HG02571 (cell line): ENCODE data around the gene RAB33A.

Experiments used
- ATAC-seq: cut with Tn5 transposase; IDR thresholded peaks from one replicate; pipeline ENCODE4 v1.9.1; 2021; ENCODE audit warnings: mild to moderate bottlenecking, moderate library complexity; ENCODE audit not compliant: unreplicated experiment

RAB33A gene

GRCh38 chrX:130172127-130172845, 524 bp downstream of the RAB33A start:
- no peak for ATAC-seq

GRCh38 chrX:130173190-130173895, 1.6 kb downstream of the RAB33A start:
- ATAC-seq, result peak; percentile 35

GRCh38 chrX:130174045-130174704, 2.4 kb downstream of the RAB33A start:
- no peak for ATAC-seq

GRCh38 chrX:130174937-130175336, 3.2 kb downstream of the RAB33A start:
- ATAC-seq, result no peak

DNA sequence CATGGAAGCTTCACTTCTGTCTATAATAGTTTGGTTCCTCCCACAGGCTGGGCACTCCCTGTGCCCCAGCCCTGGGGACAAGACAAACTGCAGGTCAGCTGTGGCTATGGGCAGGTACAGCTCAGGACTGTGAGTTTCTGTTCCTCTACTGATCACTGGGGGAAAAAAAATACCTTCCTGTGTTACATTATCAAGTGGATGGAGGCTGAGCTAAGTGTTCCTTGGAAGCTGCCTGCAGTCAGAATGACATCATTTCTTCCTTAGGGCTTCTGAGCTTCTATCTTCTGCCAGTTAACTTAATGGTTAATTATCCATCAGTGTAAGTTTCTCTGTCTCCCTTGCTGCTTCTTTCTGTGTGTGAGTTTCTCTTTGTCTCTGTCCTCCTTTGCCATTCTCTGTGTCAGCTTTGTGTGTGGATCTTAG, 4.6 kb downstream of the RAB33A start:
- ATAC-seq, result peak; percentile 66

- ATAC-seq, result no peak
Observed at GRCh38 chrX:130176942-130177341, 5.2 kb downstream of the RAB33A start.

- ATAC-seq, result no peak
Observed at GRCh38 chrX:130179170-130179569, 7.4 kb downstream of the RAB33A start.

GRCh38 chrX:130179579-130180215, 7.9 kb downstream of the RAB33A start:
- no peak for ATAC-seq

- no peak for ATAC-seq
Observed at GRCh38 chrX:130184168-130184567, 12.4 kb downstream of the RAB33A start.

- no peak for ATAC-seq
Observed at GRCh38 chrX:130184857-130185256, 13.1 kb downstream of the RAB33A start.

DNA sequence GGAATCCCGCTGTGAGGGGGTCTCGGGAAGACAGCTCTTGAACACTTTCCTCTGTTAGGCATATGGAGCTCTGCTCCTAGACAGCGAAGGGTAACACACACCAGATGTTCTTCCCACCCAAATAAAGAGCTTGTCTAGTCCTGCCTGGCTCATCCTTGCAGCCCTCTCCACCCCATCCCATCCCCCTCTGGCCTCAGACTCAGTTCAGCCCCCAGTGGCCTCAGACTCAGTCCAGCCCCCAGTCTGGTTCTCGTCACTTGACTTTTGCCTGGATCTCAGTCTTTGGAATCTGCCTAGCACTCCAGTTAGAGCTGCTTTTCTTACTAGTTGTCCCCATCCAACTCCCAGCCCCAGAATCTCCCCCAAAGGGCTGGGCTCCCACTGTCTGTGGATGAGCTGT, 14.9 kb downstream of the RAB33A start:
- ATAC-seq, result no peak

GRCh38 chrX:130190801-130191200, 19.0 kb downstream of the RAB33A start:
- no peak for ATAC-seq

DNA sequence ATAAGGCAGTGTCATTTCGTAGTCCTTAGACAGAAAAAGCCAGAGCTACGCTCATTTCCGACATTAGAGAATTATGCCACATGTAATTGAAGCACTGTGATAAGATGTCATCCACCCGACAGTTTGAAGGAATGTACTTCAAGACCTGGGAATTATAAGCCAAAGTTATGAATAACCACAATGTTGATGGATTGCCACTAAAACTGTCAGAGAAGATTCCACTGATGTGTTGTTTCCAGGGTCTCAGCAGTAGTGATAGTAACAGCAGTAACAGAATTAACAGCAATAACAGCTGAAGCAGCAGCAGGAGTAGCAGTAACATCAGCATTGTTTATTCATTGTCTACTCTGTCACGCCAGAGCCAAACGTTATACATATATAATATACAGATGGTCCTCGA, 24.7 kb downstream of the RAB33A start:
- ATAC-seq, result no peak

DNA sequence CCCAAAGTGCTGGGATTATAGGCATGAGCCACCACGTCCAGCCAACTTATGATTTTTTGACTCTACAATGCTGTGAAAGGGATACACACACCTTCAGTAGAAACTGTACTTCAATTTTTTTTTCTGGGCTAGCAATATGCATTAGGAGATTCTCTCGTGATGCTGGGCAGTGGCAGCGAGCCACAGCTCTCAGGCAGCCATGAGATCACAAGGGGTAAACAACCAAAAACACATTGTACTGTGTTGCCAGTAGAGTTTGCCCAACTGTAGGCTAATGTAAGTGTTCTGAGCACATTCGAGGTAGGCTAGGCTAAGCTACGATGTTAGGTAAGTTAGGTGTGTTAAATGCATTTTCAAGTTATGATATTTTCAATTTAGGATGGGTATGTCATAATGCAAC, 25.7 kb downstream of the RAB33A start:
- no peak for ATAC-seq

DNA sequence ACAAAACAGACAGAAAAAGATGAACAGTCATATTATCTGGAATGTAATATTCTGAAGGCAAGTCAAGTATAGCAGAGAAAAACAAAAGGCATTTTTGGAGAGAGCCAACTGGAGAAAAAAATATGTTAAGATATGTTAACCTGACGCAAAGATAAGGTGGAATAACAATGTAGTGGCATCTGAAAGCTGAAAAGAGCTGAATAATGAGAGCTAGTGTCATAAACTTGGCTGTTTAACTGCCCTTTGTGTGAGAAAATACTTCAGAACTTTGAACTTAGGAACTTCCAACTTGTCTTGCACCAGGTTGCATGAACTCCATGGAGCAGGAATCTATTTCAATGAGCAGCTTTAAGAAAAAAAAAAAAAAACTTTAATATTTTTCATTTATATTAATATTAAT, 32.9 kb downstream of the RAB33A start:
- no peak for ATAC-seq

DNA sequence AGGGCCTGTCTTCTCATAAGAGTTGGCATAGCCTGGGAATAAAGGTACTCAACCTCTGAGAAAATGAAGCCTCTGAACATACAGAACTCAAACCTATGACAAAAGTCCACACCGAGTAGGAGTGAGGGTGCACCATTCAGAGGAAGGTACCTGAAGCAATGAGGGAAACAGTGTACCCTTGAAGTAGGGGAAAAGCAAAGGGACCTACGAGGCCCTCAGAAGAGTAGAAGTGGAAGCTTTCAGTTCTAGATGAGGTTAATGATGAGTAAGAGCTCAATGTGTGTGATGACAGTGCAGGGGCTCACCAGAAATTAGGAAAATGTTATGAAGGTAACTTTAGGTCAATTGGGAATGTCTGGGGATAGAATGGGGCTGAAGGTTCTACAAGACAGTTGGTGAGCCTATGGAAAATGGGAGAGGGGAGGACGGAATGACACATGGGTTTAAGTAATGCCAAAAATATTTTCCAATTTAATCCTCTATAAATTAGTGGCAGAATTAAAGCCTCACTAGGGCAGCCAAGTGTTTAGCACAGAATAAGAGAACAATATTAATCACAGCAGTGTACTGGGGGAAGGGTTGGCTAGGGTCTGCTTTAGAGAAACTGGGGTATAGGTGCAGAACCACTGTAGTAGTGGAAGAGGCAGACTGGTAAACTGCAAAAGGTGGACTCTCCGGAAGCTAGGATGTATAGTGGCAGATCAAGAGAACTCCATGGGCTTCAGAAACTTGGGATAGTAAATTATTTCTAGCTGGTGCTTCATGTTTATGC, 39.8 kb downstream of the RAB33A start:
- no peak for ATAC-seq

DNA sequence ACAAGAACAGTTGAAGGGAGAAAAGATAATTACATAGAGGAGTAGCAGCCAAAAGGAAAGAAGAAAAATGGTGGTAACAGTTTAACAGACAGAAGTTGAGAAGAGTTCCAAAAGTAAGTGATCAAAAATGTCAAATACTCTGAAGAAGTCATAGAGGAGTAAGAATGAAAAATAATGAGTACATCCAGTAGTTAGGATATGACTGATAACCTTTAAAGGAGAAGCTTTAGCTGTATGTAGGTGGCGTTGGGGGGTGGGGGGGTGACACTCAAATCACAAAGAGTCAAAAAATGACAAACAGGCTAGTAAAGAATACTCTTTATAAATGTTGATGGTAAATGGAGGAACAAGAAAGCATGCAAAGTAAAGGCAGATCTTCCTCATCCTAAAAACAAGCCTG, 40.6 kb downstream of the RAB33A start:
- no peak for ATAC-seq

GRCh38 chrX:130213376-130213775, 41.6 kb downstream of the RAB33A start:
- no peak for ATAC-seq

DNA sequence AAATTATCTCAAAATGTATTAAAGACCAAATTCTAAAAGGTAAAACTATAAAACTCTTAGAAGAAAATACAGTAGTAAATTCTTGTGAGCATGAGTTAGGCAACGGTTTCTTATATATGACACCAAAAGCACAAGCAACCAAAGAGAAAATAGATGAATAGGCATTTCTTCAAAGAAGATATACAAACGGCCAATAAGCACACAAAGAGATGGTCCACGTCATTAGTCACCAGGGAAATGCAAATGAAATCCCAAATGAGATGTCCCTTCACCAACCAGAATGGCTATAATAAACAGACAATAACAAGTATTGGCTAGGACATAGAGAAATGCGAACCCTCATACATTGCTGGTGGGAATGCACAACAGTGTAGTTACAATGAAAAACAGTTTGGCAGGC, 44.6 kb downstream of the RAB33A start:
- ATAC-seq, result no peak

GRCh38 chrX:130224810-130225209, 53.0 kb downstream of the RAB33A start:
- ATAC-seq, result no peak

DNA sequence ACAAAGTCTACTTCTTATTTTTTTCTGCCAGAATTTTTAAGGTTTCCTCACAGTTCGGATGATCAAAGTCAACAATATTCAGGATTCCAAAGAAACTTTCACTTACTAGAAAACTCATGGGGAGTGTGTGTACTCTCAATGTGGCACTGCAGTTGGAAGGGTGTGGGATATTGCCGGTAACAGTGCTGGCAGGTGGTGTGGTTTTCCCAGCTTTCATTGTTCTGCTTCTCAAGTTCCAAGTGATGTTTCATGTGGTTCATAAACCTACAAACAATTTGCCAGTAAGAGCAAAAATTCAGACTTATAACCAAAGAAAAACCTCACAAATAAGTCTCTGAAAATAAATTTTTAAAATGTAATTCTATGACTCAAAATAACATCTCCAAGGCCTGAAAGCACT, 57.1 kb downstream of the RAB33A start:
- ATAC-seq, result no peak
